Stimulated activated naive CD8-positive, alpha-beta T cell treated with anti-CD3 and anti-CD28 coated beads, Interleukin-15, Interleukin-2, amounts not matched to agents 100 ng/mL and 50 ng/mL, for 24 hours (primary cell): ENCODE results near the gene RAB18.
"Not testable (repeated sequence)": the region's sequence is repeated elsewhere in the genome, so short reads cannot be mapped to it uniquely, and the experiment has no call there.

Source experiments
- H3K27ac Mint-ChIP-seq: one replicate; pipeline ENCODE4 v1.8.0; 2021; ENCODE audit warnings: mild to moderate bottlenecking, mixed read lengths
- H3K27me3 Mint-ChIP-seq: one replicate; pipeline ENCODE4 v1.8.0; 2021; ENCODE audit warnings: mixed read lengths
- H3K36me3 Mint-ChIP-seq: one replicate; pipeline ENCODE4 v1.8.0; 2021; ENCODE audit warnings: low read depth, mixed read lengths
- H3K4me1 Mint-ChIP-seq: one replicate; pipeline ENCODE4 v1.8.0; 2021; ENCODE audit warnings: low read depth, mixed read lengths
- H3K4me3 Mint-ChIP-seq: one replicate; pipeline ENCODE4 v1.8.0; 2021; ENCODE audit warnings: mild to moderate bottlenecking, mixed read lengths
- H3K9me3 Mint-ChIP-seq: one replicate; pipeline ENCODE4 v1.8.0; 2021; ENCODE audit warnings: mixed read lengths

Gene RAB18

GRCh38 chr10:27490807-27491206 is 13.3 kb upstream of the RAB18 start:
- Mint-ChIP-seq H3K27ac (no peak overlapping the region), H3K27me3 (peaks cover 20% of the 10 kb centered on the region), H3K9me3 (peaks cover 14% of the 10 kb centered on the region), H3K4me3 (no peak overlapping the region), H3K4me1 (no peaks in the 10 kb centered on the region), H3K36me3 (peaks cover 10% of the 10 kb centered on the region)

DNA sequence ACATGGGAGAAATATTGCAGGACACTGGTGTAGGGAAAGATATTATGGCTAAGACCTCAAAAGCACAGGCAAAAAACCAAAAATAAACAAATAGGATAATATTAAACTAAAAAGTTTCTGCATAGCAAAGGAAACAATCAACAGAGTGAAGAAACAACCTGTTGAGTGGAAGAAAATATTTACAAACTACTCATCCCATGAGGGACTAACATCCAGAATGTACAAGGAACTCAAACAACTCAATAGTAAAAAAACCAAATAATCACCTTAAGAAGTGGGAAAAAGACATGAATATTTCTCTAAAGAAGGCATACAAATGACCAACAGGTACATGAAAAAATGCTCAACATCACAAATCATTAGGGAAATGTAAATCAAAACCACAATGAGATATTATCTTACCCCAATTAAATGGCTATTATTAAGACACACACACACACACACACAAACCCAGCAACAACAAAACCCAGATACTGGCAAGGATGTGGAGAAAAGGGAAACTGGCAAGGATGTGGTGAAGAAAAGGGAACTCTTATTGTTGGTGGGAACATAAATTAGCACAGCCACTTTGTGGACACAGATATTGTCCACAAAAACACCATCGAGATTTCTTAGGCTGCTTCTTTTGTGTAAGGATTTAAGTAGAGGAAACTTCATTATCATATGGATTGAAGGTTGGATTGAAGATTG is 9.8 kb upstream of the RAB18 start:
- H3K36me3 Mint-ChIP-seq, result peaks cover 10% of the 10 kb centered on the region
- H3K9me3 Mint-ChIP-seq, result peaks cover 9% of the 10 kb centered on the region
- no peak overlapping the region for H3K4me3 Mint-ChIP-seq
- no peak overlapping the region for H3K27ac Mint-ChIP-seq
- peaks cover 12% of the 10 kb centered on the region for H3K27me3 Mint-ChIP-seq
- H3K4me1 Mint-ChIP-seq, result no peaks in the 10 kb centered on the region

DNA sequence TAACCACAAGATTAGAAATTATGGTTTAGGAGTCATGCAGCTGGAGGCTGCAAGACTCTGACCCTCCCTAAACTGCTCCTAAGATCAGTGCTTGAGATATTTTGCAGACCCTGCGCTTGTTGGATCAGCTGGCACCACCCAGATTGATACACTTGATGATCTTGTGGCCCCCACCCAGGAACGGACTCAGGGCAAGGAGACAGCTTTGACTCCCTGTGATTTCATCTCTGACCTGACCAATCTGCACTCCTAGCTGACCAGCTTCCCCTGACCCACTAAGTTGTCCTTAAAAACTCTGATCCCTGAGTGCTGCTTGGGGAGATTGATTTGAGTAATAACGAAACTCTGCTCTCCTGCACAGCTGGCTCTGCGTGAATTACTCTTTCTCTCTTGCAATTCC is 8.0 kb upstream of the RAB18 start:
- H3K9me3 Mint-ChIP-seq, result peaks cover 2% of the 10 kb centered on the region
- H3K4me3 Mint-ChIP-seq, result no peak overlapping the region
- peaks cover 5% of the 10 kb centered on the region for H3K27me3 Mint-ChIP-seq
- H3K4me1 Mint-ChIP-seq, result no peaks in the 10 kb centered on the region
- no peak overlapping the region for H3K27ac Mint-ChIP-seq
- H3K36me3 Mint-ChIP-seq, result peaks cover 3% of the 10 kb centered on the region

DNA sequence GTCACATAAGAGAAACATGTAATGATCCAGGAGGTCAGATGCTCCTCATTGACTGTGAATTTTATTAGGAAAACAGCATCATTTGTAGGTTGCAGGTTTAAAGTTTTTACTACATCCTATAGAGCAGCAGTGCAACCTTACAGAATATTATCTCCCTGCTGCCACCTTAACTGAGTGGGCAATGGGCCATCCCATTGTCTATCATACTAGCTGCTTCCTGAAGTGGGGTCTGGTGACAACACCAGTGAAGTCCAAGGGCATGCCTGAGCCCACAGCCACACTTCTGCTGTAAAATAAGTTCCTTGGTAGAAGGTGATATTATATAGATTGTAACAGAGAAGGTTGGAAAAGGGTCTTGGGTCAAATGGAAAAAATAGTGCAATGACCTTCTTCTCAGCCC is 4.0 kb upstream of the RAB18 start:
- Mint-ChIP-seq H3K27ac (no peak overlapping the region), H3K4me3 (no peak overlapping the region), H3K36me3 (peaks cover 7% of the 10 kb centered on the region), H3K4me1 (peaks cover 14% of the 10 kb centered on the region), H3K27me3 (no peaks in the 10 kb centered on the region), H3K9me3 (no peaks in the 10 kb centered on the region)

DNA sequence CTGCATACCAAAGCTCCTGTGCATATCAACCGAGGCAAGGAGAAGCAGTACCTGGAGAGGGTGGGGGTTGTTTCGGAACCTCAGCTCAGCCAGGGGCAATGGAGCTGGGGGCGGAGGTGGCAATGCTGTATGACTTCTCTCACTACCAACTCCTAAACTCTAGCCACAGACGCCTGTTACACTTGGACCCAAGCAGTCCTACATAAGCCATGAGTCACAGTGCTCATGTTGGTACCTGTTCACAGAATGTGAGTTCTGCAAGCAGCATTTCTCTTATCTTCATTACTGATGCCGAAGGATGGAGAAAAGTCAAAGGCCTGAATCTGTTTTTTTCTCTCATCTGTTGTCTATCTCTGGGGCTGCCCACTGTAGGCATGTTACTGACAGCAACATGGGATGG is 3.2 kb upstream of the RAB18 start:
- Mint-ChIP-seq H3K27ac (no peak overlapping the region), H3K9me3 (no peaks in the 10 kb centered on the region), H3K36me3 (peaks cover 9% of the 10 kb centered on the region), H3K4me1 (peaks cover 20% of the 10 kb centered on the region), H3K4me3 (no peak overlapping the region), H3K27me3 (no peaks in the 10 kb centered on the region)

GRCh38 chr10:27503498-27504006 is 552 bp upstream of the RAB18 start:
- H3K4me3 Mint-ChIP-seq, result peak overlapping the region; percentile 100
- peaks cover 24% of the 10 kb centered on the region for H3K36me3 Mint-ChIP-seq
- peaks cover 45% of the 10 kb centered on the region for H3K4me1 Mint-ChIP-seq
- peak overlapping the region; percentile 98 for H3K27ac Mint-ChIP-seq
- no peaks in the 10 kb centered on the region for H3K9me3 Mint-ChIP-seq
- no peaks in the 10 kb centered on the region for H3K27me3 Mint-ChIP-seq

DNA sequence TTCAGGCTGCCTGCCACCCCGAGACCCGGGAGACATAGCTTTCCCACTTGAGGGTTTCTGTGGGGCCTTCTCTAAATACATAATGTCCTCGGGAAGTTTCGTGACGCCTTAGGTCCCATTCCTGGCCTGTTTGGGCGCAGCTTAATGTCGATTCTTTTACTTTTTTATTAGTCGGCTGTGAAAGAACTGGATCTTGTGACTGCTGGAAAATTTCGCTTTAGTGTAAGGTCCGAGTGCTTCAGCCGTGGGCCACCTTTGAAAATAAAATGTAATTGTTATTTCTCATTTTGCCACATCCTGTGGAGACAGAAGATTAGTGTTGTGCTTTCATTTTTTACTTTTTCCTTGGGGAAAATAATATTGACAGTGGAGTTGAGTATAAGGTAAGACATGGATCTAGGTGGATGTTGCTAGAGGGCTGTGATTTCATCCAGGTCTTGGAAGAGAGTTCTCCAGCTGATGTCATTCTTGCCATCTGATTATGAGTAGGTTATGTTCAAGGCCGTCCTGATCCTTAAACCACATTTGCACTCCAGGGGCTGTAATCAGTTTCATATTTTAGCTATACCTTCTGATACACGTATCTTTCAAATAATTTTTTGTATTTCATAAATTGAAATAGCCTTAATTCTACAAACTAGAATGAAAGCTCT is 830 bp downstream of the RAB18 start:
- H3K4me1 Mint-ChIP-seq, result peaks cover 59% of the 10 kb centered on the region
- no peaks in the 10 kb centered on the region for H3K27me3 Mint-ChIP-seq
- H3K36me3 Mint-ChIP-seq, result peaks cover 32% of the 10 kb centered on the region
- H3K4me3 Mint-ChIP-seq, result peak overlapping the region; percentile 100
- peak overlapping the region; percentile 81 for H3K27ac Mint-ChIP-seq
- no peaks in the 10 kb centered on the region for H3K9me3 Mint-ChIP-seq

GRCh38 chr10:27505537-27505936 is 1.4 kb downstream of the RAB18 start:
- H3K27ac Mint-ChIP-seq, H3K27me3 Mint-ChIP-seq, H3K9me3 Mint-ChIP-seq: not testable (repeated sequence)
- Mint-ChIP-seq H3K4me1 (peaks cover 65% of the 10 kb centered on the region), H3K36me3 (peaks cover 38% of the 10 kb centered on the region), H3K4me3 (peak overlapping the region; percentile 72)

- Mint-ChIP-seq H3K27me3 (no peaks in the 10 kb centered on the region), H3K4me1 (peaks cover 65% of the 10 kb centered on the region), H3K36me3 (peaks cover 45% of the 10 kb centered on the region), H3K9me3 (no peaks in the 10 kb centered on the region), H3K4me3 (peak overlapping the region; percentile 72), H3K27ac (no peak overlapping the region)
These were observed 2.2 kb downstream of the RAB18 start for GRCh38 chr10:27506280-27506679.

DNA sequence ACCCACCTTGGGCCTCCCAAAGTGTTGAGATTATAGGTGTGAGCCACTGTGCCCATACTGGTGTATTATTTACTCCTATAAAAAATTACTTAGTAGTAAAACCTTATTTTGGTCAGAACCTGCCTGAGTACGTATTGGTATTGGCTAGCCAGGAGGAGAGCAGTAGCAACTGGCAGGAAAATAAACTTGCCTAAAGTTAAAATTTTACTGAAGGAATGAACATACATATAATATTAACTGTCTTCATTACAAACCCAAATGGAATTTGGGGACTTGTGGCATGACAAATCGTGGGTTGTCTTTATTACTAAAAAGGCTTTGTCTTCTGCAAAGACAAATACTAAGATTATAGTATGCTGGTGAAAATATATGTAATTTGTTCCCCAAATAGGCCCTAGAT is 8.4 kb downstream of the RAB18 start:
- Mint-ChIP-seq H3K36me3 (peaks cover 63% of the 10 kb centered on the region), H3K27me3 (no peaks in the 10 kb centered on the region), H3K4me3 (no peak overlapping the region), H3K27ac (no peak overlapping the region), H3K4me1 (peaks cover 56% of the 10 kb centered on the region), H3K9me3 (no peaks in the 10 kb centered on the region)

DNA sequence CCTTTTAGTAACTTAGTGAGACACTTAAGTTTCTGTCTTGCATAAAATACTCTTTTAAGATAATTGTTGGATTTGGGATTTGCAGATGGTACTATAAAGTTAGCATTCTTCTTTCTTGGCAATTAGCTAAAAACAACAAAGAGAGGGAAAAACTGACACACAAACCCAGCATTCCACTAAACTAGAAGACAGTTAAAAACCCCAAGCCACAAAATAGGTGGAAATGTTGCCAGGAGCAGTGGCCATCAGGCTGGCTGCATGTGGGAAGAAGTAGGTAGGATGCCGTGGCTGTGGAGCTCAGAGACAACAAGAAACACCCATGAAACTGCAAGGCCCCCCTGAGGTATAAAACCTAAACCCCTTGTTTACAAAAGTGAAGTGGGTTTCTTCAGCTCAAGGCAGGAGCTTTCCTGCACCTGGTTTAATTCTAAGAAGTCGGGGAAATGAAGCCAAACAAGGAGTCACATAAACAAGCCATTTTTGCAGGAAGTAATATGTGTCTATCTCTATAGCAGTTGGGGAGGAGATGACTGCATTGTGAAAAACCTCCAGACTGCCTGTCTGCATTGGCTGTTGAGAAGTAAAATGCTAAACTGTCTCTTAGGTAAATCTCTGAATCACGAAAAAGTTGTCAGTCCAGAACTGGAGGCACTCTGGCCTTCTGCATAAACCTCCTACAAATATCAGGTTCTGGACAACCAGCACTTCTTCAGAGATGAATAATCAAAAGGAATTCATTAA is 9.5 kb downstream of the RAB18 start:
- Mint-ChIP-seq H3K4me3 (no peak overlapping the region), H3K4me1 (peaks cover 56% of the 10 kb centered on the region), H3K27me3 (no peaks in the 10 kb centered on the region), H3K9me3 (no peaks in the 10 kb centered on the region), H3K36me3 (peaks cover 65% of the 10 kb centered on the region), H3K27ac (peak overlapping the region; percentile 43)

GRCh38 chr10:27514243-27514642 is 10.1 kb downstream of the RAB18 start:
- Mint-ChIP-seq H3K9me3 (no peaks in the 10 kb centered on the region), H3K27ac (no peak overlapping the region), H3K27me3 (no peaks in the 10 kb centered on the region), H3K4me1 (peaks cover 53% of the 10 kb centered on the region), H3K4me3 (no peak overlapping the region), H3K36me3 (peaks cover 62% of the 10 kb centered on the region)

DNA sequence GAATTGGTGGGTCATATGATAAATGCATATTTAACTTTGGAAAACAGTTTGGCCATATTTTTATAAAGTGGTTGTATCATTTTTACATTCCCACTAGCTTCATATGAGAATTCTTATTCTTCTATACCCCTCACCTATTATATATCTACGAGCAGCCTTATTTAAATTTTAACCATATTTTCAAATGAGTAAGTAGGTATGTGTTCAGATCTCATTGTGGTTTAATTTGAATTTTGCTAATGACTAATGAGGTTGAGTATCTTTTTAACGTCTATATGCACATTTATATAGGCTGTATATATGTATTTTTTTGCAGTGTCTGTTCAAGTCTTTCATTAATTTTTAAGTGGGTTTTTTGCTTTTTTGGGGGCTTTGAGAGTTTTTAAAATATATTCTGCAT is 14.2 kb downstream of the RAB18 start:
- H3K9me3 Mint-ChIP-seq, result no peaks in the 10 kb centered on the region
- peaks cover 43% of the 10 kb centered on the region for H3K36me3 Mint-ChIP-seq
- no peaks in the 10 kb centered on the region for H3K27me3 Mint-ChIP-seq
- peaks cover 71% of the 10 kb centered on the region for H3K4me1 Mint-ChIP-seq
- no peak overlapping the region for H3K4me3 Mint-ChIP-seq
- H3K27ac Mint-ChIP-seq, result no peak overlapping the region

GRCh38 chr10:27525819-27526218 is 21.7 kb downstream of the RAB18 start:
- Mint-ChIP-seq H3K4me3 (no peak overlapping the region), H3K4me1 (peaks cover 86% of the 10 kb centered on the region), H3K9me3 (no peaks in the 10 kb centered on the region), H3K27me3 (no peaks in the 10 kb centered on the region), H3K36me3 (peaks cover 21% of the 10 kb centered on the region), H3K27ac (no peak overlapping the region)

DNA sequence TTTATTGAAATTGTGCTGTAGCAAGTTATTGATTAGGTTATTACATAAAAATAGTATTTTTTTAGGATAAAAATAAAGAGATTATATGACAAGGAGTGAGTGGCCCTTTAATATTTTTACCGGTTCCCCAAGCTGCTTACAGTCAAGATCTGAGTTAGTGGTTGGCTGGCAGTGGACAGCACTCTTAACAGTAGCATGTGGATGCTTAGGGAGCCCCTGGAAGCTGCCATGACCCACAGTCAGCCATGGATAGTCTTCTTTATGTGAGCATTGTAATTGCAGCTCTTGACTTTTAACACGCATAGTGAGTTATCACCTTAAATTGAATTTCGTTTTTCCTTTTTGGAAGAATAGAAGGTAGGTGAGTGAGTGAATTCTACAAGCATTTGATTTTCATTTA is 22.1 kb downstream of the RAB18 start:
- Mint-ChIP-seq H3K27me3 (no peaks in the 10 kb centered on the region), H3K27ac (no peak overlapping the region), H3K36me3 (peaks cover 19% of the 10 kb centered on the region), H3K4me1 (peaks cover 87% of the 10 kb centered on the region), H3K9me3 (no peaks in the 10 kb centered on the region), H3K4me3 (no peak overlapping the region)
